GM19397 (cell line): ENCODE measurements around the gene AFF1.
A peak's percentile ranks its signal among the peaks of the same experiment; 100 is the strongest.
"Not testable (repeated sequence)": the region's sequence is repeated elsewhere in the genome, so short reads cannot be mapped to it uniquely, and the experiment has no call there.

Source experiments
- ATAC-seq: cut with Tn5 transposase; IDR thresholded peaks from one replicate; pipeline ENCODE4 v1.9.1; 2021; ENCODE audit warnings: mild to moderate bottlenecking, moderate library complexity; ENCODE audit not compliant: unreplicated experiment

Gene AFF1

DNA sequence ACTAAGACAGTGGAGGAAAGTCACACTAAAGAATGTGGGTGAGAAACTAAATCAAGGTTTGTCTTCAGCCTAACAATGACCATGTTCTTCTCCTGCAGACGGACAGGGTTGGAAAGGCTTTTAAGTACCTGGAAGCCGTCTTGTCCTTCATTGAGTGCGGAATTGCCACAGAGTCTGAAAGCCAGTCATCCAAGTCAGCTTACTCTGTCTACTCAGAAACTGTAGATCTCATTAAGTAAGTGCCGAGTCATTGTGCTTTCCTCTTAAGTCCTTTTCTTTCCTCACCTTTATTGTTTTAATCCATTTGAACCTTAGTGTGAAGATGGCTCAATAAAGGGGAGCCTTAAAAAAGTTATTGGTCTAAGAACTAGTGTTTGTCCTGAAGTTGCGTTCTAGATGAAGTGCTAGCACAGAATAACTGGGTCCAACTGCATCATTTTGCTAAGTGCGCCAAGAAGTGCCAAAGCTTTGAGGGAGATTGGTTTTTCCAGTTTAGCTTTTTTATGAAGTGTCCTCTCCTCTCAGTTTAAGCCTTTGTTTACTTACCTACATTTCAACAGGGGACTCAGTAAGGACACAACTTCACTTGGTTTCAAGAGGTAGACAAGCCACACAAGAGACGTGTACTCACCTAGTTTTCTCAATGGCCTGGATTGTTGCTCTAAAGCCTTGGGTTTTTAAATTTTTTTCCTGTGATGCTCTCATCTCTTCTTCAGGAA lies 196.3 kb downstream of the AFF1 start:
- no peak for ATAC-seq

DNA sequence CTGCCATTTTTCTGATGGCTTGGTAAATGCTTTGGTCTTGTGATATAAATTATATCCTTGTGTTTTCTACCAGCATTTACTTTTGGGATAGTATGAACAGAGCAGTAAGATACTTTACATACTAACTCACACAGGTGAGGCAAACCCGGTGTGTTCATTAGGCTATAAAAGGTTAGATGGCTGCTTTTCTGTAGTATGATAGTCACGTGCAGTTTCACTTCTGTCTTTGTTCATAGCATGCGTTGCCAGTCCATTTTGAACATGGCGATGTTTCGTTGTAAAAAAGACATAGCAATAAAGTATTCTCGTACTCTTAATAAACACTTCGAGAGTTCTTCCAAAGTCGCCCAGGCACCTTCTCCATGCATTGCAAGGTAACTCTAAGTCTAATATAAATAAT lies 197.2 kb downstream of the AFF1 start:
- no peak for ATAC-seq

- no peak for ATAC-seq
Measured at GRCh38 chr4:87133183-87133582, 198.4 kb downstream of the AFF1 start.

- ATAC-seq, result no peak
Measured at GRCh38 chr4:87134122-87134521, 199.3 kb downstream of the AFF1 start.

GRCh38 chr4:87141428-87141827 lies 206.6 kb downstream of the AFF1 start:
- no peak for ATAC-seq

DNA sequence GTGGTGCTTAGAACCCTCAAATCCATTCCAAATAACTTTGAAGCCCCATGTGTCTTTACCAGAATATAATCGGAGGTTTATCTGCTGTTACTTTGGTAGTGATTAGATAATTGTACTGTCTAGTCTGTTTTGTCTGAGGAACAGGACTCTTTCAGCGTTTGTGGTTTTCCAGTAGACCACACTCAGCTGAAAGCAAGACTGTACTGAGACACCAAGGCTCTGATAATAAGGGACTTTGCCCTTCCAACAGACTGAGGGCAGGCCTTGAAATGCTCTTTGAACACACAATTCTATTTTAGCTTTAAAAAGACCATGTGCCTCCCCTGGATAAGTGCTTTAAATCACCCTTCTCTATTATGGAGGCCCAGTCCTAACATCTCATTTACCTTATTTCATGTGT lies 209.5 kb downstream of the AFF1 start:
- no peak for ATAC-seq

DNA sequence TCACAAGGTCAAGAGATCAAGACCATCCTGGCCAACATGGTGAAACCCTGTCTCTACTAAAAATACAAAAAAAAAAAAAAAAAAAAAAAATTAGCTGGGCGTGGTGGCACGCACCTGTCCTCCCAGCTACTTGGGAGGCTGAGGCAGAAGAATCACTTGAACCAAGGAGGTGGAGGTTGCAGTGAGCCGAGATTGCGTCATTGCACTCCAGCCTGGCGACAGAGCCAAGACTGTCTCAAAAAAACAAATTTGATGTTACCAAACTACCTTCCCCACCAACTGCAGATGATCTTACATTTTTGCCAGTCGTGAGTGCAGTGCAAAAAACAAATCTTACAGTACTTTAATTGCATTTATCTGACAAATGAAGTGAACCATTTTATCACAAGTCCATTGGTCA lies 211.1 kb downstream of the AFF1 start:
- ATAC-seq, result not testable (repeated sequence)

DNA sequence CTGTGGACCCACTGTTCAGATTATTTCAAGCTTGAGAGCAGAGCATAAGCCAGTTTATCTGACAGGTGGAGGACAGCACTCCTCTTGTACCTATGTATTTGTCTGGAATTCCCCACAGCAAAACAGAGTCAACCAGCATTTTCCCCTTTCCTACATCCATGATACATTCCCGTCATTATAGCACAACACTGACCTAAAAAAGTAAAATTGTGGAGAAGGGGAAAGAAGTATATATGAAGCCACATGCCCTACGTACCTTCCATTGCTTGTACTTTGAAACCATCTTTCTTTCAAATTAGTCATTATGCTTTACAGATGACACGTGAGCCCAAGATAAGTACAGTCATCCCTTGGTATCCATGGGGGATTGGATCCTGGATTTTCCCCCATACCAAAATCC lies 212.3 kb downstream of the AFF1 start:
- no peak for ATAC-seq

DNA sequence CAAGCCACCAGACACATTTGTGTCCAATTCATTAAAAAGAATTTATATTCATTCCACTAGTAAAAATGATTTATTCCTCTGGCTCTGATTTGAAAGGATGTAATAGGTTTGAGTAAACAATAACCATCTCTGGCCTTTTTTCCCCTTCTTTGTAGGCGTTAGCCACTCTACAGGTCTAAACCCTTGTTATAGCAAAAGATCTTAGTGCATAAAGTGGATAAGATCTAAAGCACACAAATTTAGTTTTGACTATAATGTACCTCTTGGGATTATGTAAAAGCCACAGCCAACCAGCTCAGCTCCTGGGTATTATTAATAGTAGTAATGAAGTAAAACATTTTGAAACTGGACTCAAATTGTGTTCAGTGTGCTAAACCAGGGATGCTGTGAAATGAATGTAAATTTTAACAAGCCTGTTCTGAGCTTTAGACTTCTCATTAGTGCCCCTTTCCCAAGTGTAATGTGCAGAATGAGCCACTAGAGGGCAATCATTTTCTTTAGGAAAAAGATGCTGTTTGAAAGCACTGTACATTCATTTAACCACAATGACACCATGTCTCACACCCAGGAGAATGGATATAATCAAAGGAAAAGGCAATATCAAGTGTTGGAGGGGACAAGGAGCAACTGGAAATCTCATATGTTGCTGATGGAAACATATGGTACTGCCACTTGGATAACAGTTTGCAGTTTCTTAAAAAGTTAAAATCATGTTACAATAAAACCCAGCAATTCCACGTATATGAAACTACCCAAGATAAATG lies 215.9 kb downstream of the AFF1 start:
- peak; percentile 47 for ATAC-seq

DNA sequence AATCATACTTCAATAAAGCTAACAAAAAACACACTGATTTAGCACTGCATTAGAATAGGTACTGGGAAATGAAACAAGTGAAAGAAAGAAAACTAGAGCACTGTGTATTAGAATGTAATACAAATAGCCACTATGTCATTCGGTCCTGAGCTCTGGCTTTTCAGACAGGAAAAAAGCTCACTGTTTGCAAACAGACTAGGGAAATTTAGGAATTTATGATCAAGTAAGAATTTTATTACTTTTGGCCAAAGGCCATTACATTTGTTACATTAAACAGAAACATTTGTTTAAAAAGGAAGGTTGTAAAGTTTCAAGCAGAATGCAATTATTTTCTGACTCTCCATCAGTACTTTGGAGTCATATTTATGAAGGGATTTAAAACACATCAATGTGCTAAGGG lies 216.9 kb downstream of the AFF1 start:
- ATAC-seq, result no peak

DNA sequence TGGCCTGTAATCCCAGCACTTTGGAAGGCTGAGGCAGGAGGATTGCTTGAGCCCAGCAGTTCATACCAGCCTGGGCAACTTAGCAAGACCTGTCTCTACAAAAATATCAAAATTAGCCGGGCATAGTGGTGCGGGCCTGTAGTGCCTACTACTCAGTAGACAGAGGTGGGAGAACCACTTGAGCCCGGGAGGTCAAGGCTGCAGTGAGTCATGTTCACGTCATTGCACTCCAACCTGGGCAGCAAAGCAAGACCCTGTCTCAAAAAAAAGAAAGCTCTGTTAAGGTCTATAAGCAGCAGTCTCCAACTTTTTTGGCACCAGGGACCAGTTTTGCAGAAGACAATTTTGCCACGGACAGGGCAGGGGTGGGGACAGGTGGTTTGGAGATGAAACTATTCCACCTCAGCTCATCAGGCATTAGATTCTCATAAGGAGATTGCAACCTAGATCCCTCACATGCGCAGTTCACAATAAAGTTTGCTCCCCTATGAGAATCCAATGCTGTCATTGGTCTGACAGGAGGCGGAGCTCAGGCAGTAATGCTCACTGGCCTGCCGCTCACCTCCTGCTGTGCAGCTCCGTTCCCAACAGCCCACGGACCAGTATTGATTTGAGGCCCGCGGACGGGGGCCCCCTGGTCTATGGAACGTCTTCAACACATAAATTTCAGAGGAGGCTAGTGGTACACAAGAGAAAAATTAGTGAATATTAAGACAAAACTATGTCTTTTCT lies 217.7 kb downstream of the AFF1 start:
- no peak for ATAC-seq

GRCh38 chr4:87153078-87153870 lies 218.5 kb downstream of the AFF1 start:
- no peak for ATAC-seq

DNA sequence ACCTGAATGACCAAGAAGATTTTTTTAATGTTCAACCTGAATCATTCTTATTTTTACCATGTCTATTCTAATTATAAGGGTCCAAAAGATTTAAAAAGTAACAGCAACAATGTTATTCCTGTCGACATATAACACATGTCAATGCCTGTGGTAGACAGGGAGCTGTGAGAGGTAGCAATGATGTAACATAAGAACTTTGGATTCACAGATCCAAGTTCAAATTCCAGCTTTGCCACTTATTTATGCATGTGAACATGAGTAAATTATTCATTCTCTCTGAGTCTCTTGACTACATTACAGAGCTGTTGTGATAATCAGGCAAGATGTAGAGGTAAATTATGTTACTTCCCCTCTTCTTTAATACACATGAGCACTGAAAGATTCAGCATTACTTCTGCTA lies 231.1 kb downstream of the AFF1 start:
- ATAC-seq, result no peak

DNA sequence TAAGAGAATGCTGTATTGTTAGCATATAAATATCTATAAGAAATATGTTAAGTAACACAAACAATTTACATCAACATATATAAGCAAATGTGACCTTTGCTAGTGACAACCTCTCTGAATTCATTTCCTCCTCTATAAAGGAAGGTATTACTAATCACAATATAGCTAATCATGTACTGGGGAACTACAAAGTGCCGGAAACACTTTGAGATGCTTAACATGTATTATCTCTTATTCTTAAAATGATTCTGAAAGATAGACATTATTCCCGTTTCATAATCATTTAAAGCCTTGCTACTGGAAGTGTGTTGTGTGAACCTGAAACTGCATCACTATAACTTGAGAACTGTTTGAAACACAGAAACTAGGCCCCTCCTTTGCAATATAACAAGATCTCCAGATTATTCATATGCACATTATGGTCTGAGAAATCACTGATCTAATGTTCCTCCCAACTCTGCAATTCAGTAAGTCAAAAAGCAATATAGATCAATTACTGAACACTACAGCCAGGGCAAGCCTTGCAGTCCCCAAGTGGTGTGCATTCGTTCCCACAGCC lies 231.6 kb downstream of the AFF1 start:
- ATAC-seq, result no peak

DNA sequence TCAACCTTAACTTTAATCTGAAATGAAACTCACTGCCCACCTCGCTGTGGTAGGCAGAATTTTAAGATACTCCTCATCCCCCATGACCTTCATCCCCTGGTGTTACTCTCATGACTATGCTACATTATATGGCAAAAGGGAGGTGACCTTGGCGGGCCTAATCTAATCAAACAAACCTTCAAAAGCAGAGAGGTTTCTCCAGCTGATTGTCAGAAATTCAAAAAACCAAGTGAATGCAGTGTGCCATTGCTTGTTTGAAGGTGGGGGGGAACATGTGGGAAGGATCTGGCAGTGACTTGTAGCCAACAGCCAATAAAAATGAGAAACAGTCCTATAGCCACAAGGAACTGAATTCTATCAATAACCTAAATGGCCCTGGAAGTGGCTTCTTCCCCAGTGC lies 237.1 kb downstream of the AFF1 start:
- no peak for ATAC-seq

- ATAC-seq, result no peak
Measured at GRCh38 chr4:87174672-87175071, 239.9 kb downstream of the AFF1 start.

GRCh38 chr4:87179751-87180150 lies 244.9 kb downstream of the AFF1 start:
- no peak for ATAC-seq

- no peak for ATAC-seq
Measured at GRCh38 chr4:87180767-87181166, 246.0 kb downstream of the AFF1 start.

DNA sequence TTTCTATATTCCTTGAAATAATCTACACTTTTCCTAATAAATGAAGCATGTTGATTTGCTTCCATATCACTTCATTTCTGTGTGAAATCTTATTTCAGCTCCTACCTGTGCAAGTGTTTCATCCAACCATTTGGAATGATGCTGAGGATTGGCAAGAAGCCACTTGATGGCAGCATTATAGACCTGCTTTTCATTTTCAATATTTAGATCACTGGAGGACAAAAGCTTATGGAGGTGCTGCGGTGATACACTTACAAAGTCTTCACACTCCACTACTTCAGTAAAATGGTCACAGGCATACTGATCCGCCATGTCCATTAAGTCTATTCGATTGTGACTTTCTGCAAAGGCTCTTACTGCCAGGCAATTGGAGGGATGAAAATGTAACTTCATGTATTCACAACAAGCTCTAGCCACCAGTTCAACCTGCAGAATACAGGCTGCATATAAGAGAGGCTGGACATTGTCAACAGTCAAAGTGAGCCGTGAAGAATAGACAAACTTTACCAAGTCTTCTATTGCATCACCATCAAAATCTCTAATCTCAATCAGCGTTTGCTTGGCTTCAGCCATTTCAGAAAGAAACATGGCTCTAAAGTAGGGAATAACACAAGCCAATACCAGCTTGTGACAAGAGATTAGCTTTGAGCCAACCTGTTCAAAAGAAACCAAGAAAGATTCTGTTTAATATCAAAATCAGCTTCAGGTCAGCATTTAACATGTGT lies 250.5 kb downstream of the AFF1 start:
- no peak for ATAC-seq

DNA sequence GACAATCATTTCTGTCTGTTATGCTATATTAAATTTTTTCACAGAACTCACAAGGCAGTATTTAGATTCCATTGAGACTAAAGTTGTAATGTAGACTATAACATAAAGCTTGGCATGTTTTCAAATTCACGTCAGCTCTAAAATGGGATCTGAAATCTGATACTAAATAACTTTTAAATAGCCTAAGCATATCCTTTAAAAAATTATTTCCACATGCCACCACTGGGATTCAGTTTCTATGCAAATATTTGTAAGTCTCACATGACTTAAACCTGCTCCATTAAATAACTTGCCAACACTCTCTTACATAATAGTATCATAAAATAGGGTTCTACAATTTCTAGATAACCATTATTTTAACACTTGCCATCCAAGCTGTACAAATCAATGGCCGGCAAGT lies 253.2 kb downstream of the AFF1 start:
- ATAC-seq, result no peak
